ENCODE measurements around the gene ZNF155. TPM values are rescaled to one million over a fixed set of nuclear protein-coding genes. Genes with fewer than 3 reads are reported as not detected.

Gene ZNF155
- 10 to 100 TPM in 3 of 5 donors, 1 to 10 TPM in 2; 4.6 to 12.4 (median 11.3) TPM for total RNA-seq
- 8.9 TPM for total RNA-seq (2013)
- 4.5 to 24.0 (median 14.1) reads per million in 29 experiments for total RNA-seq

GRCh38 chr19:43983912-43984686 is at the start of gene ZNF155:
Gene ZNF155 (plus strand): TSS chr19:43984188. CDS start chr19:43988544, 4,356 bp downstream.
- DNase-seq (peak; percentile 26 to 82 (median 51)), ATAC-seq (replicated peaks in 1 of 4) (peak; percentile 92 to 98 (median 96))
- Mint-ChIP-seq H3K4me3 (peak within 1 kb of the TSS; percentile 88 to 99 (median 95)), H3K36me3 (peaks cover 23% of the 10 kb centered on the region), H3K27ac (peak within 1 kb of the TSS; percentile 86 to 91), H3K9me3 (peaks cover 5 to 12% (median 6%) of the 10 kb centered on the region in 3 donors), H3K27me3 (no peaks in the 10 kb centered on the region), H3K4me1 (peaks cover 3 to 21% (median 12%) of the 10 kb centered on the region in 3 donors)
- WGBS (ENCODE audit: insufficient coverage), result under 1% methylated on average over 22 of the region's 40 CpGs
- Histone ChIP-seq H3K4me3 (ENCODE audit: control insufficient read depth in 1 of 2, extremely low read depth in 1 of 2, low read length in 1 of 2) (peak within 1 kb of the TSS; percentile 56 to 91), H3K36me3 (ENCODE audit: control insufficient read depth in 2 of 2, extremely low read depth in 1 of 2, insufficient read depth in 1 of 2, low read length in 1 of 2) (peaks cover 0 to 2% of the 10 kb centered on the region in 2 donors), H3K27ac (ENCODE audit: low read length) (peak within 1 kb of the TSS; percentile 46), H3K27me3 (replicated peaks in 1 of 2; ENCODE audit: control insufficient read depth in 2 of 2, extremely low read depth in 1 of 2, insufficient read depth in 2 of 2, low read length in 1 of 2) (no peaks in the 10 kb centered on the region), H3K9me3 (no peaks in the 10 kb centered on the region), H3K4me1 (ENCODE audit: control insufficient read depth in 1 of 2, extremely low read depth in 1 of 2, insufficient read depth in 2 of 2, low read length in 2 of 2) (peaks cover 2 to 12% of the 10 kb centered on the region in 2 experiments)
- CTCF ChIA-PET, result no interaction called here
- POLR2A ChIA-PET, result no interaction called here

DNA sequence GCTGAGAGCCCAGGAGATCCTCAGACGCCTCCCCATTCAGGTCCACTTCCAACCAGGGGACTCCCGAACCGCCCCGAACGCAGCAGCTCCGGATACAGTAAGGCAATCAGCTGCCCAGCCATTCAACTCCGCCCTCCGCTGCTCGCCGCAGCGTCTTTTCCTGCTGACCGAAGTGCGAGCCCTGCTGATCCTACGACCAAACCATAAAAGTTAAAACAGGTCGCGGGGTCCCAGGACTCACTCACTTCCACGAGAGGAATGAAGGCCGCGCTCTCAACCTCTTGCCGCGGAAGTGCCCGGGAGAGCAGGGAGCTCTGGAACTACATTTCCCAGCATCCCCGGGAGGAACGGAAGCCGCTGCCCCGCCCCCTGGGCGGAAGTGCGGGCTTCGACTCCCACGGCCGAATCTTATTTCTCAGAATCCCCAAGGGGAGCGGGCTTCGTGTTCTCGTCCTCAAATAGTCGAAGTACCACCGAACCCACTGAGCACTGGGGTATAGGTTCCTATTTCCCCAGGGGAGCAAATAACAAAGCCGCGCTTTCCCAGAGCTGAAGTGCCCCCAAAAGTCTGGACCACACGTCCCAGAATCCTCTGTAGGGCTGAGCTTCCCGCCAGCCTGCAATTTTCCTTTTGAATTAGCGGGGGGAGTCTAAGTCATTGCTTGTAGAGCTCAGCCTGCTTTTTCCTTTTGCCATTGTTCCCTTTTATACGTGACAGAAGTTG is 48.8 kb upstream of the ZNF155 start, which contains the start of gene ZNF45:
Gene ZNF45, minus strand, starts transcription at position 298 of the 724 bp plus-strand sequence. CDS start 13,097 bp downstream, outside the sequence.
- WGBS (ENCODE audit: insufficient coverage), result 0% methylated on average over 33 of the region's 42 CpGs
- peaks cover 0 to 5% (median 3%) of the 10 kb centered on the region in 3 donors for H3K9me3 Mint-ChIP-seq
- ChIA-PET POLR2A (interaction anchor here (0.6 to 1.0 kb wide), 5 partner anchors 62 to 277 kb away, joined by 3 to 5 read pairs (median 3); partner anchors contain the start of gene ZNF227 (in 1 of the 2)), CTCF (interaction anchor here in 1 of 2 donors (0.7 to 1.4 kb wide), 5 partner anchors 16 to 565 kb away, joined by 3 to 5 read pairs (median 3); partner anchors contain the start of genes ZNF180, ZNF221 and ZNF226)
- H3K36me3 ChIP-seq (ENCODE audit: control insufficient read depth in 2 of 2, extremely low read depth in 1 of 2, insufficient read depth in 1 of 2, low read length in 1 of 2), result peaks cover 9 to 22% of the 10 kb centered on the region in 2 donors
- ATAC-seq (replicated peaks in 1 of 4), result peak; percentile 95 to 97 (median 96)
- H3K4me1 Mint-ChIP-seq, result peaks cover 29 to 33% (median 31%) of the 10 kb centered on the region in 3 donors
- H3K4me1 ChIP-seq (ENCODE audit: control insufficient read depth in 1 of 2, extremely low read depth in 1 of 2, insufficient read depth in 2 of 2, low read length in 2 of 2), result peaks cover 8 to 17% of the 10 kb centered on the region in 2 experiments
- no peaks in the 10 kb centered on the region for H3K27me3 ChIP-seq (replicated peaks in 1 of 2; ENCODE audit: control insufficient read depth in 2 of 2, extremely low read depth in 1 of 2, insufficient read depth in 2 of 2, low read length in 1 of 2)
- H3K27me3 Mint-ChIP-seq, result peaks cover 0 to 1% of the 10 kb centered on the region in 2 donors
- peaks cover 33% of the 10 kb centered on the region for H3K36me3 Mint-ChIP-seq
- peak within 1 kb of the TSS; percentile 89 to 90 for H3K4me3 ChIP-seq (ENCODE audit: control insufficient read depth in 1 of 2, extremely low read depth in 1 of 2, low read length in 1 of 2)
- peak within 1 kb of the TSS; percentile 90 to 95 (median 94) for H3K4me3 Mint-ChIP-seq
- DNase-seq, result peak; percentile 61 to 92 (median 82)
- peak within 1 kb of the TSS; percentile 59 for H3K27ac ChIP-seq (ENCODE audit: low read length)
- peak within 1 kb of the TSS; percentile 92 to 93 for H3K27ac Mint-ChIP-seq
- H3K9me3 ChIP-seq, result no peaks in the 10 kb centered on the region

- Mint-ChIP-seq H3K27ac (no peak overlapping the region), H3K4me3 (peak overlapping the region; percentile 37 to 94 (median 90)), H3K27me3 (peaks cover 0 to 3% of the 10 kb centered on the region in 2 donors), H3K36me3 (peaks cover 24% of the 10 kb centered on the region), H3K4me1 (peaks cover 28 to 30% (median 29%) of the 10 kb centered on the region in 3 donors), H3K9me3 (peaks cover 0 to 7% (median 3%) of the 10 kb centered on the region in 3 donors)
- Histone ChIP-seq H3K27ac (ENCODE audit: low read length) (no peak overlapping the region), H3K36me3 (ENCODE audit: control insufficient read depth in 2 of 2, extremely low read depth in 1 of 2, insufficient read depth in 1 of 2, low read length in 1 of 2) (peaks cover 3 to 12% of the 10 kb centered on the region in 2 donors), H3K27me3 (replicated peaks in 1 of 2; ENCODE audit: control insufficient read depth in 2 of 2, extremely low read depth in 1 of 2, insufficient read depth in 2 of 2, low read length in 1 of 2) (no peaks in the 10 kb centered on the region), H3K4me3 (ENCODE audit: control insufficient read depth in 1 of 2, extremely low read depth in 1 of 2, low read length in 1 of 2) (no peak overlapping the region), H3K4me1 (ENCODE audit: control insufficient read depth in 1 of 2, extremely low read depth in 1 of 2, insufficient read depth in 2 of 2, low read length in 2 of 2) (peaks cover 8 to 17% of the 10 kb centered on the region in 2 experiments), H3K9me3 (no peaks in the 10 kb centered on the region)
- ChIA-PET POLR2A (interaction anchor here in 1 of 2 donors (0.6 kb wide), 2 partner anchors 64 to 169 kb away, joined by 3 read pairs; no protein-coding TSS in a partner anchor), CTCF (interaction anchor here in 1 of 2 donors (1.4 kb wide), 1 partner anchor 159 kb away, joined by 4 read pairs; no protein-coding TSS in a partner anchor)
- no CpG with 5 or more reads among the region's 5 CpGs for WGBS (ENCODE audit: insufficient coverage)
- DNase-seq (no peak), ATAC-seq (replicated peaks in 1 of 4) (no peak)
These were observed 47.8 kb upstream of the ZNF155 start for GRCh38 chr19:43936188-43936587.

- no CpG with 5 or more reads among the region's 3 CpGs for WGBS (ENCODE audit: insufficient coverage)
- DNase-seq, result no peak
These were observed 44.3 kb upstream of the ZNF155 start for GRCh38 chr19:43939557-43940260.

GRCh38 chr19:43940719-43941118 is 43.3 kb upstream of the ZNF155 start:
- ChIA-PET POLR2A (no interaction called here), CTCF (no interaction called here)
- H3K27ac ChIP-seq (ENCODE audit: low read length), result no peak overlapping the region
- Mint-ChIP-seq H3K27ac (no peak overlapping the region), H3K9me3 (peaks cover 3 to 13% (median 6%) of the 10 kb centered on the region in 3 donors), H3K27me3 (peaks cover 8 to 18% of the 10 kb centered on the region in 2 donors), H3K4me3 (no peak overlapping the region), H3K4me1 (peaks cover 0 to 3% (median 2%) of the 10 kb centered on the region in 3 donors), H3K36me3 (no peaks in the 10 kb centered on the region)
- H3K4me1 ChIP-seq (ENCODE audit: control insufficient read depth in 1 of 2, extremely low read depth in 1 of 2, insufficient read depth in 2 of 2, low read length in 2 of 2), result no peaks in the 10 kb centered on the region
- ATAC-seq (replicated peaks in 1 of 4), result no peak
- no peak for DNase-seq
- H3K9me3 ChIP-seq, result no peaks in the 10 kb centered on the region
- H3K27me3 ChIP-seq (replicated peaks in 1 of 2; ENCODE audit: control insufficient read depth in 2 of 2, extremely low read depth in 1 of 2, insufficient read depth in 2 of 2, low read length in 1 of 2), result no peaks in the 10 kb centered on the region
- no peak overlapping the region for H3K4me3 ChIP-seq (ENCODE audit: control insufficient read depth in 1 of 2, extremely low read depth in 1 of 2, low read length in 1 of 2)
- H3K36me3 ChIP-seq (ENCODE audit: control insufficient read depth in 2 of 2, extremely low read depth in 1 of 2, insufficient read depth in 1 of 2, low read length in 1 of 2), result no peaks in the 10 kb centered on the region
- no CpG with 5 or more reads among the region's 4 CpGs for WGBS (ENCODE audit: insufficient coverage)

More at GRCh38 chr19:43939557-43940260, 44.3 kb upstream of the ZNF155 start:
- no peaks in the 10 kb centered on the region for H3K36me3 Mint-ChIP-seq
- Histone ChIP-seq H3K36me3 (ENCODE audit: control insufficient read depth in 2 of 2, extremely low read depth in 1 of 2, insufficient read depth in 1 of 2, low read length in 1 of 2) (no peaks in the 10 kb centered on the region), H3K27ac (ENCODE audit: low read length) (no peak overlapping the region), H3K9me3 (no peaks in the 10 kb centered on the region), H3K4me3 (ENCODE audit: control insufficient read depth in 1 of 2, extremely low read depth in 1 of 2, low read length in 1 of 2) (no peak overlapping the region), H3K27me3 (replicated peaks in 1 of 2; ENCODE audit: control insufficient read depth in 2 of 2, extremely low read depth in 1 of 2, insufficient read depth in 2 of 2, low read length in 1 of 2) (no peaks in the 10 kb centered on the region), H3K4me1 (ENCODE audit: control insufficient read depth in 1 of 2, extremely low read depth in 1 of 2, insufficient read depth in 2 of 2, low read length in 2 of 2) (peaks cover 0 to 6% of the 10 kb centered on the region in 2 experiments)
- H3K9me3 Mint-ChIP-seq, result peaks cover 3 to 12% (median 6%) of the 10 kb centered on the region in 3 donors
- H3K4me3 Mint-ChIP-seq, result no peak overlapping the region
- peaks cover 7 to 9% (median 9%) of the 10 kb centered on the region in 3 donors for H3K4me1 Mint-ChIP-seq
- CTCF ChIA-PET, result no interaction called here
- POLR2A ChIA-PET, result no interaction called here
- peaks cover 8 to 13% of the 10 kb centered on the region in 2 donors for H3K27me3 Mint-ChIP-seq
- H3K27ac Mint-ChIP-seq, result no peak overlapping the region
- ATAC-seq (replicated peaks in 1 of 4), result no peak

All from T-cell (primary cell).